Pons (tissue), 1 donor: ENCODE results near the gene ESPN.

Experiments used
- DNase-seq: peaks from one replicate; pipeline ENCODE4 v3.0.0-alpha.2; 2016; ENCODE audit warnings: low spot score

ESPN gene

DNA sequence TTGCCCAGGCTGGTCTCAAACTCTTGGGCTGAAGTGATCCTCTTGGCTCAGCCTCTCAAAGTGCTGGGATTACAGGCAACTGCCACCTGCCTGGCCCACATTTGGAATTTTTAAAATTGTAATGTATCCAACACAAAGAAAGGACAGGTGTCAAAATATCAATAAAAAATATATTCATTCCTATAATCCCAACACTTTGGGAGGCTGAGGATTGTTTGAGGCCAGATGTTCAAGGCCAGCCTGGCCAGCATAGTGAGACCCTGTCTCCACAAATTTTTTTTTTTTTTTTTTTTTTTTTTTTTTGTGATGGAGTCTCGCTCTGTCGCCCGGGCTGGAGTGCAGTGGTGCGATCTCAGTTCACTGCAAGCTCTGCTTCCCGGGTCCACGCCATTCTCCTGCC lies 14.8 kb upstream of the ESPN start:
- DNase-seq: no peak

DNA sequence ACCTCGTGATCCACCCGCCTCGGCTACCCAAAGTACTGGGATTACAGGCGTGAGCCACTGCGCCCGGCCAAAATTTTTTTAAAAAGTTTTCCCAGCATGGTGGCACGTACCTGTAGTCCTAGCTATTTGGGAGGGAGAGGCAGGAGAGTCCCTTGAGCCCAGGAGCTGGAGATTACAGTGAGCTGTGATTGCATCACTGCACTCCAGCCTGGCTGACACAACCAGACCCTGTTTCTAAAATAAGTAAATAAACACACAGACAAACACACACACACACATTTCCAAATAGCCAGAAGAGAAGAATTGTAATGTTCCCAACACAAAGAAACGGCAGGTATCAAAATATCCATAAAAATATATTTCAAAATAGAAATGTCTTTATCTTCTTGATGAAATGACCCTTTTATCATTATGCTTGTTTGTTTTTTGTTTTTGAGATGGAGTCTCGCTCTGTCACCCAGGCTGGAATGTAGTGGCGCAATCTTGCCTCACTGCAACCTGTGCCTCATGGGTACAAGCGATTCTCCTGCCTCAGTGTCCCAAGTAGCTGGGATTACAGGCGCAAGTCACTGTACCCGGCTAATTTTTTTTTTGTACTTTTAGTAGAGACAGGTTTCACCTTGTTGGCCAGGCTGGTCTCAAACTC lies 14.2 kb upstream of the ESPN start:
- DNase-seq: no peak

- DNase-seq: no peak
These were observed 11.7 kb upstream of the ESPN start for GRCh38 chr1:6412896-6413295.

DNA sequence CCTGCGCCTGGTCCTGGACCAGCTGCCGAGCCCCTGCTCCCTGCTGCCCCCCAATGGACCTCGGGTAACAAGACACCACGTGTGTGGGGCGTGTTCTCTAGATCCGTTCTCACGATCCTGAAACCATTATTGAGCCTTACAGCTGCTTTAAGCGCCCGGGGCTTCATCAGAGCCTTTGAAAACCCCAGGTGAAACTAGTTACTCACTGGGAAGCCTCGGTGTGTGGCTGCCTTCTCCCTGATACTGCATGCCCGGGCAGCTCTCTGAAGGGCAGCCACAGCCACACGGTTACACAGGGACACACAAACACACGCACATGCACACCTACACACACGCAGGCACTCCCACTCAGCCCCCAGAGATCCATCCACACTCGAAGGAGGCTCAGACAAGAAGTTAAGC lies 10.1 kb upstream of the ESPN start:
- DNase-seq: no peak

GRCh38 chr1:6414881-6415626 lies 9.5 kb upstream of the ESPN start:
- DNase-seq: no peak

- no peak for DNase-seq
These were observed 8.3 kb upstream of the ESPN start for GRCh38 chr1:6416295-6416656.

GRCh38 chr1:6416906-6417305 lies 7.7 kb upstream of the ESPN start:
- no peak for DNase-seq

- no peak for DNase-seq
These were observed 6.5 kb upstream of the ESPN start for GRCh38 chr1:6417961-6418667.

DNA sequence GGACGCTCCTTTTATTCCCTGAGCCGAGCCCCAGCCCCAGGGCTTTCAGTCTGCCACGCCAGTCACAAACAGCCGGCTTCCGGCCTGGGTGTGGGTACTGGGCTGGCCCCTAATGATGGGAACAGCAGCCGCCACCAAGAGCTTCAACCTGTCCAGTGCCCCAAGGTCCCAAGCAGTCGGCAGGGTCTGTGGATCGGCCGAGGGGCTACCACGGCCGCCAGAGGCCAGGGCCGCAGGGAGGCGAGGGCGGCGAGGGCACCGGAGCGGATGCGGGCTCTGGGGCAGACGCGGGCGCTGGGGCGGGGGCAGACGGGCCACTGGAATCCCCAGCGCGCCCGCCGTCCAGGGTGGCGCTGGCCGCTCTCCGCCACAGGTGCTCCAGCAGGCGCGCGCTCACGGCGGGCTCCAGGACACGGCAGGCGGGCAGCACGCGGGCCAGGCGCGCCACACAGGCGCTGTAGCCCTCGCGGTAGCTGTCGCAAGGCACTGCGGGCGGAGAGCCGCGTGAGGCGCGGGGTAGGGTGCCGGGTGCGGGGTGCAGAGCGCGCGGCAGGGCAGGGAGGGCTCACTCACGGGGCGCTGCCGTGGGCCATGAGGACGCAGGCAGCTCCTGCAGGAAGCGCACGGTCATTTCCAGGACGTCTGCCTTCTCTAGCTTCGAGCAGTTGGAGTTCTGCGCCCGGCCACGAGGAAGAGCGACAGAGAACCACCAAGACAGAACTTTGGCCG lies 5.7 kb upstream of the ESPN start:
- DNase-seq: no peak

GRCh38 chr1:6419397-6419803 lies 5.2 kb upstream of the ESPN start:
- no peak for DNase-seq

DNA sequence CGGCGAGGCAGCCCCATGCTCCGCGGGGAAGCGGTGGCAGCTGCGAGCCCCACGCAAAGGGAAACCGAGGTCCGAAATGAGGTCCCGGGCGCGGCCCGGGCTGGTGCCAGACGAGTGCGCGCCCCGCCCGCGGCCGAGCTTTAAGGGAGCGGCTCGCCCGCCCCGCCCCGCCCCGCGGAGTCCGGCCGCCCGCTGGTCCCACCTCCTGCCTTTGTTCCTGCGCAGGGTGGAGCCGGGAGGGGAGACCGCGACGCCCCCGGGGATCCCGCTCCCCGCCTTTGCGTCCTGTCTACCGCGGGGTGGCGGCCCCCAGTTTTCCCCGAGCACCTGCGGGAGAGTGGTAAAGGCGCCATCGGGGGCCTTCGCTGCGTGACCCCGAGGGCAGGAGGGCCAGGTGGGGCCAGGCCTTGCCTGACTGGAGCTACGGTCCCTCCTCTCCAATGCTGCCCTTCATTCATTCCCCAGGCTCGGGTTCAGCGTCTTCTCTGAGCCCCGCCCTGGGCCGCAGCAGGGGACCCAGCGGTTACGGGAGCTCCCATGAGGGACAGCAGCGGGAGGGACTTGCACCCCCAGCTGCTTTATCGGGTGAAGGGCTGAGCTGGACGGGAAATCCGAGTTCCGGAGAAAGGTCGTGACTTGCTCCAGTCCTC lies 4.6 kb upstream of the ESPN start, which contains the start of gene HES2:
HES2 (minus strand) TSS at position 116 of the 650 bp plus-strand sequence; CDS start at position 17, 99 bp downstream.
- DNase-seq: no peak

DNA sequence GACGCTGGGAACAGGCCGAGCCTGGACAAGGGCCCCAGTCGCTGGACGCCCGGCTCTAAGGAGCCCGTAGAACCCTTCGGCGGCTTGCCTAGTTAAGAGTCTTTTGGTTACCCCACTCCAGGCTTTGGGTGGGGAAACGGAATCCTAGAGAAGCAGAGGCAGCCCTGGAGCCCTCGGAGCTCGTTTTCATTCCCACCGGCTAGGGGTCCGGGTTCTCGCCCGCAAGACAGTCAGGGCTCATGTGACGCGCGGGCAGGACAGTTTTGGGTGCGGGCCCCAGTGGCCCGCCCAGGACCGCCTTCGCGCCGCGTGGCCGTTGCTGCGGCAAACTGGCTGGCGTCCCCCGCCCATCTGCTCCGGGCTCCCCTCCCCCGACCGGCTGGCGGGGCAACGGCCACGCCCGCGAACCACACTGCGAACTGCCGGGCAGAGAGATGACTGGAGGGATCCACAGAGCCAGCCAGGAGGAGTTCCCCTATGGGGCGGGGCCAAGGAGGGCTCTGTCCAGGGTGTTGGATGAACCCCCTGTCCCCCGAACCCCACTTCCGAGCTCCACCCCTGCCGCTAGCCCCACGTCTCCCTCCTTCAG lies 4.0 kb upstream of the ESPN start:
- DNase-seq: no peak

DNA sequence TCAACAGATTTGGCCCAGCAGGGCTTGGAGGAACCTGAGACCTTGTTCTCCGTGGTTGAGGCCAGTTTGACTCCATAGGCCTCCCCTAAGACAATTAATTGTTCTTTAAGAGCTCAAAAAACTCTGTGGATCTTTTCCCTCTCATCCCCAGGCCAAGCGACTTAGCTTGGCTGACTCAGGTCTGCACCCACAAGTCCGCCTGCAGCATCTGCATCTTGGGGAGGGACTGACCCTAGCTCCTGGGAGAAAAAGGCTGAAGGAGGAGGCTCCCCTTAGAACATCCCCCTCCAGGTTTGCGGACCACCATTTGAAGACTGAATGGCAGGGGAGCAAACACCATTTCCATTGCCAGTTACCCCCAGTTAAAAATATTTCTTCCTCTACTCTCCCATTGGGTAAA lies 3.3 kb upstream of the ESPN start:
- no peak for DNase-seq

- DNase-seq: no peak
These were observed 1.1 kb upstream of the ESPN start for GRCh38 chr1:6423321-6423999.

DNA sequence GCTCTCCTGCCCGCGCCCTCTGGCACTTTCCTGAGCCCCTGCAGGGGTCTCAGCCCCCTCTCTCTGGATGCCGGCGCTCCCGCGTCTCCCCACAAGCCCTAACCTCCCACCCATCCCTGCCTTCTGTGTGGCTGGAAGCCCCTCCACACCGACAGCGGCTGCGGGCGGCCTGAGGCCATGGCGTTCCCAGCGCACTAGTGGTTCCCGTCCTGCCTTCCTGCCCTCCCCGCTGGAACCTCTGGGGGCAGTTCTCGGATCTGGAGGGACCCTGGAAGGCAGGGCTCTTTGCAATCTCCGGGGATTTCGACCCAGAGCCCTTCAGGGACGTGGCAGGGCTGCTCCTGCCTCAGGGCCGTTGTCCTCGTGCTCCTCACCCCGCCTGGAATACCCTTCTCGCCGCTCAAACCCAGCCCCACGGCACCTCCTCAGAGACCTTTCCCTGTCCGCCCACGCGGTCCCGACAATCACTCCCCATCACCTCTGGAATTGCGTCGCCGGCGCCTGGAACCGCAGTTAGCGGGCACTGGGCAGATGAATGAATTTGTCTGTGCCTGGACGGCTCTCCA lies 493 bp upstream of the ESPN start:
- DNase-seq: no peak

DNA sequence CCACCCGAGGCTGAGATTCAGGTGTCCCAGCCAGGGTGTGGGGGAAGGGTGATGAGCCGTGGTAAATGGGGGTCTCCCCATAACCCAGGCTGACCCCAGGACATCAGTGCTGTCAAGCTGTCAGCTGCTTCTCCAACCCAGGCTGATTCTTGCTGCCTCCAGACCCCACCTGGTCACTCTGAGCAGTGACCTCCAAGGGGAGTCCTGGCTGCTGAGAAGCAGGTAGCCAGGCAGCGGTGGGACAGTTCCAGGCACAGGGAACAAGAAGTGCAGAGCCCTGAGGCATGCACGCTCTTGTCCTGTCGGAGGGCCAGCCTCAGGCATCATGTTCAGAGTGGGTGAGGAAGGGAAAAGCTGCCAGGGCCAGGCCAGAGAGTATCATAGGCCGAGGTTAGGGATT lies 1.1 kb downstream of the ESPN start:
- DNase-seq: no peak

DNA sequence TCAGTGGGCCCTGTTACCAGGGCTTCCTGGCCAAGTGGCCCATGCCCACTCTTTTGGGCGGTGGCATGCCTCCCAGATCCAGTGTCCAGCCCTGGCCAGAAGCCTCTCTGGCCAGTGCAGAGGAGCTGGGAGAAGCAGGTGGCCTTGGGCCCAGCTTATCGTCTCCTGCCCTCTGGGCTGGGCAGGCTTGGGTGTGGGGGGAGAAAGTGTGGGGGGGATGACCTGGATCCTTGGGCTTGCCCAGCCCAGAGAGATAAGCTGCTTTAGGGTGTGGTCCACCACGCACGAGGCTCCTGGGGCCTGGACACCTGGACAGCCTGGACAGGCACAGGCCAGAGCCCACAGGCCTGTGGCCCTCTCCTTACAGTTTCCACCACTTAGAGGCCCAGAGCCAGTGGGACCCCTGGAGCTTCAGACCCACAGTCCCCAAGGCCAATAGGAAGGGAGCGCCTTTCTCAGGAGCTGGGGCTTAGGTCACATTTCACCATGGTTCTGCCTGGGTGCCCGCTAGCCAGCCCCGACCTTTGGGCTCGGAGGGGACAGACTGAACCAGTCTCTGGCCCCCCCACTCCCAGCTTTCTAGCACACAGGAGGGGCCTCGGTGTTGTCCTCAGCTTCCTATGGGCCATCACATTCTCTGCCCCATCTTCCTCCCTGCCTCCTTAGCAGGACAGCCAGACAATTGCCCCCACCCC lies 1.8 kb downstream of the ESPN start:
- no peak for DNase-seq

DNA sequence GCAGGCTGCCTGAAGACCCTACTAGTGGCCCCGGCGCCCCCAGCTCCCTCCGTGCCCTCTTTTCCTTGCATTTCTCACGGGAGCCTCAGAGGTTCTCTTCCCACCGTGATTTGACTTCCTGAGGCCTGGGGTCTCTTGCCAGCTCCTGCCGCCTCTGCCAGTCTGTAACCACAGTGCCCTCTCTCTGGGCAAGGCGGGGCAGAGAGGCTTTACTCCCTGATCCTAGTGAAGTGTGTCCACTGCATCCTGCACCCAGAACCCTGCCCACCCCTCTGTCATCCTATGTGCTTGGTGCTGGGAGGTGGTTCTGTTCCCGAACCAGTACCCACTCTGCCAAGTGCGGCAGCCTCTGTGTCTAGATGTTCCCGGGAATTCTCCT lies 2.4 kb downstream of the ESPN start:
- DNase-seq: no peak

DNA sequence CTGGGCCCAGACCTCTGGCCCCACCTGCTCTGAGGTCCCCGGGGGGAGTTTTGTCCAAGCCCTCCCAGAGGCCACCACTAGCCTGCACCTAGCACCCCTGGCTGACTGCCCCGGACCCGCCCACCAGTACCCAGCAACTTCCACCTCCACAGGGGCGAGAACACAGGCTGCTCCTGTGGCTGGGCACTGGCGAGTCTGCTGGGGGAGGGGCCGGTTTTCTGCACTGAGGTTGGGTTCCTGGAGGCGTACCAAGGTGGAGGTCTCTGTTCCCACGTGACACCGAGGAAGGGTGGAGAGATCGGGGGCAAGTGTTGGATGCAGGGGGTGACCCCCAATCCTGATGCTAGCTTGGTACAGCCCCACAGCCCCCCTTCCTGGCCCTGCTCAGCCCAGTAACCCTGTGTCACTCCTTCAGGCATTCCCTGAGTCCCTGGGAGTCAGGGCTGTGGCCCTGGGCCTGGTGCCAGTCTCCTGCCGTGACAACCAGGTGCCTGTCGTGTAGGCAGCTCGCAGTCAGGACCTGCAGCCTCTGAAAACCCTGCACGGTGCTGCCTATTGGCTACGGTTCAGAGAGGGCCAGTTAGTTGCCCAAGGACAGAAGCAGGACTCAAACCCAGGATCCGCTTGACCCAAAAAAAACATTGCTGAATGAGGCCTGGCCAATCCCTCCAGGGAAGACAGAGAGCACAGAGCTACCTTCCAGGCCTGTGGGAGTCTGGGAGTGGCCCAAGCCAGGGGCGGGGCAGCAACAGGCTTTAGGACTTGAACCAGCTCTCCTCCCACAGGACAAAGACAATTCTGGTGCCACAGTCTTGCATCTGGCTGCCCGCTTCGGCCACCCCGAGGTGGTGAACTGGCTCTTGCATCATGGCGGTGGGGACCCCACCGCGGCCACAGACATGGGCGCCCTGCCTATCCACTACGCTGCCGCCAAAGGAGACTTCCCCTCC lies 3.1 kb downstream of the ESPN start:
- no peak for DNase-seq
